Measurements from ENCODE around the gene RTN4.

- TF ChIP-seq SIN3A (IDR thresholded peaks at IDR 0.05; ENCODE audit: borderline replicate concordance, insufficient read depth, low read length) = no peak
- TF ChIP-seq POLR2AphosphoS5 (IDR thresholded peaks at IDR 0.05; ENCODE audit: low read depth, low read length) = no peak
- TF ChIP-seq, protein P1, sequence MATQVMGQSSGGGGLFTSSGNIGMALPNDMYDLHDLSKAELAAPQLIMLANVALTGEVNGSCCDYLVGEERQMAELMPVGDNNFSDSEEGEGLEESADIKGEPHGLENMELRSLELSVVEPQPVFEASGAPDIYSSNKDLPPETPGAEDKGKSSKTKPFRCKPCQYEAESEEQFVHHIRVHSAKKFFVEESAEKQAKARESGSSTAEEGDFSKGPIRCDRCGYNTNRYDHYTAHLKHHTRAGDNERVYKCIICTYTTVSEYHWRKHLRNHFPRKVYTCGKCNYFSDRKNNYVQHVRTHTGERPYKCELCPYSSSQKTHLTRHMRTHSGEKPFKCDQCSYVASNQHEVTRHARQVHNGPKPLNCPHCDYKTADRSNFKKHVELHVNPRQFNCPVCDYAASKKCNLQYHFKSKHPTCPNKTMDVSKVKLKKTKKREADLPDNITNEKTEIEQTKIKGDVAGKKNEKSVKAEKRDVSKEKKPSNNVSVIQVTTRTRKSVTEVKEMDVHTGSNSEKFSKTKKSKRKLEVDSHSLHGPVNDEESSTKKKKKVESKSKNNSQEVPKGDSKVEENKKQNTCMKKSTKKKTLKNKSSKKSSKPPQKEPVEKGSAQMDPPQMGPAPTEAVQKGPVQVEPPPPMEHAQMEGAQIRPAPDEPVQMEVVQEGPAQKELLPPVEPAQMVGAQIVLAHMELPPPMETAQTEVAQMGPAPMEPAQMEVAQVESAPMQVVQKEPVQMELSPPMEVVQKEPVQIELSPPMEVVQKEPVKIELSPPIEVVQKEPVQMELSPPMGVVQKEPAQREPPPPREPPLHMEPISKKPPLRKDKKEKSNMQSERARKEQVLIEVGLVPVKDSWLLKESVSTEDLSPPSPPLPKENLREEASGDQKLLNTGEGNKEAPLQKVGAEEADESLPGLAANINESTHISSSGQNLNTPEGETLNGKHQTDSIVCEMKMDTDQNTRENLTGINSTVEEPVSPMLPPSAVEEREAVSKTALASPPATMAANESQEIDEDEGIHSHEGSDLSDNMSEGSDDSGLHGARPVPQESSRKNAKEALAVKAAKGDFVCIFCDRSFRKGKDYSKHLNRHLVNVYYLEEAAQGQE (IDR thresholded peaks at IDR 0.05; ENCODE audit: insufficient read depth in 1 of 2, low read depth in 2 of 2, low read length in 2 of 2) = no peak
- TF ChIP-seq FOXP2 (optimal IDR thresholded peaks at IDR 0.05; ENCODE audit: borderline replicate concordance, extremely low read depth, extremely low read length, insufficient read depth) = no peak
- TF ChIP-seq TAF1 (IDR thresholded peaks at IDR 0.05; ENCODE audit: borderline replicate concordance, insufficient read depth, low read length) = no peak
Observed at GRCh38 chr2:55010915-55011314, 39.3 kb downstream of the RTN4 start.

Measured in PFSK-1 (cell line).